ENCODE results near the gene P4HTM.

Gene P4HTM

DNA sequence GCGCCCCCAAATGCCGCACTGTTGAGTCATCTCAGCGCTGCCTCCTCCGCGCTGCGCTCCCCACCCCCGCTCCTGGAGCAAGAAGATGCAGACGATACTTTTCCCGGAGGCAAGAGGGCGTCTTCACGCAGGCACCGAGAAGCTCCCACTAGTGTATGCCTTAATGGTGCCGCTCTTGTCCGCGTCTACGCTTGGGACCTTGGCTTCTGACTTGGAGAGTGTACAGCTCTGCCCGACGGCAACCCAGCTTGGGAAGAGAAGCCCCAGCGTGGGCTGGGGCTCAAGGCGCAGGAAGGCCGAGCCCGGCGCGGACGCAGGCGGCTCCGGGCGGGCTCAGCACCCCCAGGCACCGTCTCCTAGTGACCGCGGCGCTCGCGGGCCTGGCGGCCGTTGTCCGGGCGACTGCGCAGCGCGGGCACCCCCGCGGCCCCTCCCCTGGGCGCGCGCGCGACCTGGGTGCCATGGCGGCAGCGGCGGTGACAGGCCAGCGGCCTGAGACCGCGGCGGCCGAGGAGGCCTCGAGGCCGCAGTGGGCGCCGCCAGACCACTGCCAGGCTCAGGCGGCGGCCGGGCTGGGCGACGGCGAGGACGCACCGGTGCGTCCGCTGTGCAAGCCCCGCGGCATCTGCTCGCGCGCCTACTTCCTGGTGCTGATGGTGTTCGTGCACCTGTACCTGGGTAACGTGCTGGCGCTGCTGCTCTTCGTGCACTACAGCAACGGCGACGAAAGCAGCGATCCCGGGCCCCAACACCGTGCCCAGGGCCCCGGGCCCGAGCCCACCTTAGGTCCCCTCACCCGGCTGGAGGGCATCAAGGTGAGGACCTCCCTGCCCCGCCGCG is at the start of gene P4HTM:
Gene P4HTM (plus strand): TSS at position 446 of the 840 bp plus-strand sequence. CDS start 16 bp downstream, at position 462.
- peak; percentile 68 for DNase-seq

DNA sequence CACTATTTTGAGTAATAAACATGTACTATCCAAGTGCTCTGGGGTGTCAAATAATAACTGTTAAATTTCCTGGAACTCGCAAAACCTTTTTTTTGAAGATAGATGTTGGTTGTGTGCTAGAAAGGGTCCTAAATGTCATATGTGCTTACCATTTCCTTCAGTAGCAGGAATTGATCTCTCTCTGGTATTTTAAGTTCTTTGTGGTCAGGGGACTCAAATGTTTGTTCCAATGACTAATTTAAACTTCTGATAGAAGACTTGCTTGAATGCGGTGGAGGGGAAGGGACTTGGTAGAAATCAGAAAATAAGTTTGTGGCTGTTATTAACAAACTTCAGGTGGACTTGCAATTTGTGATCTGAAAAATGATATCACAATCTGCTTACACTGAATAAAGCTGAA is 44.6 kb upstream of the P4HTM start:
- DNase-seq = no peak

DNA sequence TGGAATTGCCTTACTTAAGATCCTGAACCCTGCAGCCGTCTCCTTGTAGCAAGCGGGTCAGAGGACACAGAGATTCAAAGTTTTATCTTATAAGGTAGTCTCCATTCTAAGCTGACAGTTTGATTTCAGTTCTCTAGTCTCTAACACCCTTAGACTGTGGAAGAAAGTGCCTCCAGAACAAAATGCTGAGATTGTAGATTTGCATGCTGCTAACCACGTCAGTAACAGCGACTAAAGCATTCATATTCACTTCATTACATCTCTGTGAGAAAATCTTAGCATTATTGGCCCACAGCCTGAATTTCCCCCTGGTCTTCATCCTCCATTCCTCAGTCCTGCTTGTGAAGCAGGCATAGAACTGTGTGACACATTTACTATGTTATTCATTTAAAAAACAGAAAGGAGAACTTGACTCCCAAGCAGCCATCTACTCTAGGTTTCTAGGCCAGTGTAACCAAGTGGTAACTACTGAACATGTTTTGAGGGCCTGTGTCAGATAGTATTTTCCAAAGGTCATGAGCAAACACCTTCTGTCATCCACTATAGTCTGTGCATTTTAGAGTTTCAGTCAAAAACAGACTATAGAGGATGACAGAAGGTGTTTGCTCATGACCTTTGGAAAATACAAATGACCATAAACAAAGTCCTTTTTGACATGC is 44.0 kb upstream of the P4HTM start:
- DNase-seq = no peak

DNA sequence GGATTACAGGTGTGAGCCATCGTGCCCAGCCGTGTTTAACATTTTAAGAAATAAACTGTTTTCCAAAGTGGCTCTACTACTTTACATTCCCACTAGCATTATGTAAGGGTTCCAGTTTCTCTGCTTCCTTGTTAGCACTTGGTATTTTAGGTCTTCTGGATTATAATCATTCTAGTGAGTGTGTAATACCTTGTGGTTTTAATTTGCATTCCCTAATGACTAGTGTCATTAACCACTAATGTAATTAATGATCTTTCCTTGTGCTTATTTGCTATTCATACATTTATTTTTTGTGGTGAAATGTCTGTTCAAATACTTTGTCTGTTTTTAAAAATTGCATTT is 40.7 kb upstream of the P4HTM start:
- DNase-seq = no peak

- DNase-seq = no peak
These were observed 40.0 kb upstream of the P4HTM start for GRCh38 chr3:48950051-48950450.

DNA sequence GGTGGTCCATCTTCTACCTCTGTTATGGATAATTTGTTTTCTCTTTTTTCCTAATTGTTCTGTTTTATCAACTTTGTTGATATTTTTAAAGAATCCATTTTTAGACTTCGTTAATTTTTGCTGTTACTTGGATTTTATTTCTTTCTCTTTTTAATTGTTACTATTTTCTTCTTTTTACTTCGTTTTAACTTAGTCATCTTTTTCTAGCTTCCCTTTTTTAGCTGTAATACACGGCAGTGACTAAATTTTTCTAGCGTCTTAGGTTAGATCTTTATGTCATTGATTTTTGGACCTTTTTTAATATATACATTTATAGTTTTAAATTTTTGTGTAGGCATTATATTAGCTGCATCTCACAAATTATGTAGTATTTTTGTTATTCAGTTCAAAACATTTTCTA is 38.3 kb upstream of the P4HTM start:
- no peak for DNase-seq

GRCh38 chr3:48952510-48953118 is 37.4 kb upstream of the P4HTM start:
- DNase-seq = peak; percentile 11

- no peak for DNase-seq
These were observed 32.9 kb upstream of the P4HTM start for GRCh38 chr3:48957006-48957705.

DNA sequence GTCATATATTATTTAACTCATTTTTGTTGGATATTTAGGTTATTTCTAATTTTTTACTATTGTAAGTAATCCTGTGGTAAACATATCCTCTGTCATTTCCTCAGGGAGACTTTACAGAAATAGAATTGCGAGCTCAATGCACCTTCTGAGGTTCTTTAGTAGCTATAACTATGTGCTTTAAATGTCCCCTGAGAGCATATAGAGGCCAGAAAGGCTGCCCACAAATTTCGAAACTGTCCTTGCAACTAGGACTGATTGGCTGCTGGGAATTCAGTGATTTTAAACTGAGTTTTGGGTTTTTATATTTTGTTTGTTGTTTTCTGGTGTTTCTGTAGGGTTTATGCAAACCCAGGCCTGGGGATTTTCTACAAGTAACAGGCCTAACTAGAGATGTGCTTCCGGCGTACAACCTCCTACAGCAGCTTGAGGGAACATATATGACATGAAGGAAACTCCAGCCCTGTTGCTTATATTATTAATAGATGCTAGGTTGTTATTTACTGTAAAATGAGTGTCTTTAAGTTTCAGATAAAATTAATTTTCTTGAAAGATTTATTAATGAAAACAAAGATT is 29.1 kb upstream of the P4HTM start:
- no peak for DNase-seq

GRCh38 chr3:48962340-48962739 is 27.7 kb upstream of the P4HTM start:
- DNase-seq = no peak

- no peak for DNase-seq
These were observed 27.1 kb upstream of the P4HTM start for GRCh38 chr3:48962939-48963338.

GRCh38 chr3:48963591-48963990 is 26.4 kb upstream of the P4HTM start:
- DNase-seq = no peak

- DNase-seq = no peak
These were observed 23.7 kb upstream of the P4HTM start for GRCh38 chr3:48966367-48966766.

DNA sequence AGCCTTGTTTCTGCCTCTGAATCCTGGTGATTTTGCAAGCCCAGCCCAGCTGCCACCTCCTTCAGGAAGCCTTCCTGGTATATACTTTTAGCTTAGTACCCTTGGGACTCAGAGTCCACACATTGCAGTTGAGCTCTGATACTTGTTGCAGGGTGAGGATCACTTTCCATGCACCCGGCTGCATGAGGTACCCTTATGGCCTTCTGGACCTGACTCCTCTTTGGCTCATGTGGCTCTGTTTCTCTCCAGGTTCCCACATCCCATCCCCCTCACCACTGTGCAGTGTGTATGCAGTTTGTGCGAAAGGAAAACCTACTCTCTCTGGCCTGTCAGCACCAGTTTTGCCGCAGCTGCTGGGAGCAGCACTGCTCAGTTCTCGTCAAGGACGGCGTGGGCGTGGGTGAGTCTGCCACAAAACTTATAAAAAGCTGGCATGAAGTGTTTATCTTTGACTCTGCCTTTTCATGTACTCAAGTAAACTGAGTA is 23.1 kb upstream of the P4HTM start:
- no peak for DNase-seq

GRCh38 chr3:48970586-48970985 is 19.5 kb upstream of the P4HTM start:
- DNase-seq = no peak

DNA sequence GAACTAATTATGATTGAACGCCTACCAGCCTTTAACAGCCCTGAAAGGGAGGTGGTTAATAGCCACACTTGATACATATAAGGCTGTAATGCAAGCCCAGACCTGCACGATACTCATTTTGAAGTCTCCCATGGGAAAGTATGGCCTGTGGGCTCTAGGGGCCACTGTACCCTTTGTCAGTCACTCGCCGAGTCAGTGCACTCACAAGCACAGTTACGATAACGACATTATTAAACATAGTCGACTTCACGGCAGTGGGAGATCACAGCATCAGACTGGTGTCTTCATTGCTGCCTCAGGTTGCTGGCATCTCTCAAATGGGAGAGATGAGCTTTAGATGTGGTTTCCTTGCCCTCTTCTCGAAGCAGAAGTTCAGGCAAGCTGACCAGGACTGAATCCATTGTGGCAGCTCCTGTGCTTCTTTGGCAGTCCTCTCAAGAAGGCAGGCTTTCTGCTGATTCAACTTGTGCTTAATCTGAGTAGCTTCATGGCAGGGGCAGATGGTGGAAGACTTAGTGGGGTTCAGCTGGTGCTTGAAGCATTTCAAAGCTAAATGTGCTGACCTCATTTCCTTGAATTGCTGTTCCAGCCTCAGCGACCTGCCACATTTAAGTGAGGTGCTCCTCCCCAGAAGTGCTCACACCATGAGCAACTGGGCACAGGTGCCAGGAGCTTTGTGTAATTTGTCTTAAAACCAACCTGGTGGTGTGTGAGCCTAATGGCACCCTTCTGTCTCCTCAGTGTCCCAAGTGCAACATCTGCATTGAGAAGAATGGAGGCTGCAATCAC is 15.8 kb upstream of the P4HTM start:
- DNase-seq = no peak

- DNase-seq = no peak
These were observed 10.6 kb upstream of the P4HTM start for GRCh38 chr3:48979451-48979850.

- no peak for DNase-seq
These were observed 9.7 kb upstream of the P4HTM start for GRCh38 chr3:48980295-48980694.

- DNase-seq = no peak
These were observed 8.0 kb upstream of the P4HTM start for GRCh38 chr3:48982016-48982415.

DNA sequence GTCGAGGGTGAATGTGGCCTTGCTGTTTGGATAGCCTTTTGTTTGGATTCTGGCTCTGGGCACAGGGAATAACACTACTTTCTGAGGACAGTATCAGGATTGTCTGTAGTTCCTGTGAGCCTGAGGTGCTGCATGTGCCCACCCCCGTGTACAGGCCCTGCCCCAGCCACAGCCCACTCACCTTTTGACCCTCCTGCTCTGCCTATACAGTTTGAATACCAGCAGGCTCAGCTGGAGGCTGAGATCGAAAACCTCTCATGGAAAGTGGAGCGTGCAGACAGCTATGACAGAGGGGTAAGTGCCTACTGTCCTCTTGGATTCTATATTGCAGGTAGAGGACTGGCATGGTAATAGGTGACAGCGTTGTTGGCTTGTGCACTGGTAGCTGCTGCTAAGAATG is 7.4 kb upstream of the P4HTM start:
- no peak for DNase-seq

DNA sequence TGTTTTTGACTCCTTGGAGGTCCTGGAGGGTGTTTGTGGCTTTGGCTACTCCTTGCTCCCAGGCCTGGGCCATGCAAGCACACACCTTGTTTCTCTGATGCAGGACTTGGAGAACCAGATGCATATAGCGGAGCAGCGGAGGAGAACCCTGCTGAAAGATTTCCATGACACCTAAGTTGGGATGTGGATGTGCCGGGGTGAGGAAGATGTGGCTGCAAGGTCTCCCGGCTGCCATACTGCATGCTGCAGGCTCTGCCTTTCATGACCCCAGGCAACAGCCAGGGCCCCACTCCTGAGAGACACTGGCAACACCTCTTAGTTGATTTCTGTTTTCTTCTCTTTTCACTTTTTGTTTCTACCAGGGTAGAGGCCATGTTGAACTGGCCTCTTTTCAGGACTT is 6.9 kb upstream of the P4HTM start:
- no peak for DNase-seq

DNA sequence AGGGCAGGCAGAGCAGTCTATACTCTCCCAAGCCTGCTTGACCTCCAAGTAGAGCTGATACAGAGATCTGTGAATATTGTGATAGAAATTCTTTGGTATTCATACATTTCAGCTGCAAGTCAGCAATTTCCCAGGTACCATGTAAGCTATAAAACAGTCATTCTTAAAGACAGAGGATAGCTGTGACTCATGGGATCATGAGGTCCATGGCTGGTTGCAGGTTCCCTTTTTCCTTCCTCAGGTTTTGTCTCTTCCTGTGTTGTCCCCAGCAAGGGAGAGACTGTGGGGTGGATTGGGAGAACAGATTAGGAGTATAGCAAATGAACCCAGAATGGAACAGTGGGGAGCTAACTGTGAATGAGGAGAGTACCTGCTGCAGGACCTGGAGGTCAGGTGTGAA is 5.4 kb upstream of the P4HTM start:
- no peak for DNase-seq
